ENCODE data around the gene GATAD2B. TPM values are rescaled to one million over a fixed set of nuclear protein-coding genes. Genes with fewer than 3 reads are reported as not detected.

The GATAD2B gene
- total RNA-seq, result 9.7 and 11.6 TPM in 2 replicates

DNA sequence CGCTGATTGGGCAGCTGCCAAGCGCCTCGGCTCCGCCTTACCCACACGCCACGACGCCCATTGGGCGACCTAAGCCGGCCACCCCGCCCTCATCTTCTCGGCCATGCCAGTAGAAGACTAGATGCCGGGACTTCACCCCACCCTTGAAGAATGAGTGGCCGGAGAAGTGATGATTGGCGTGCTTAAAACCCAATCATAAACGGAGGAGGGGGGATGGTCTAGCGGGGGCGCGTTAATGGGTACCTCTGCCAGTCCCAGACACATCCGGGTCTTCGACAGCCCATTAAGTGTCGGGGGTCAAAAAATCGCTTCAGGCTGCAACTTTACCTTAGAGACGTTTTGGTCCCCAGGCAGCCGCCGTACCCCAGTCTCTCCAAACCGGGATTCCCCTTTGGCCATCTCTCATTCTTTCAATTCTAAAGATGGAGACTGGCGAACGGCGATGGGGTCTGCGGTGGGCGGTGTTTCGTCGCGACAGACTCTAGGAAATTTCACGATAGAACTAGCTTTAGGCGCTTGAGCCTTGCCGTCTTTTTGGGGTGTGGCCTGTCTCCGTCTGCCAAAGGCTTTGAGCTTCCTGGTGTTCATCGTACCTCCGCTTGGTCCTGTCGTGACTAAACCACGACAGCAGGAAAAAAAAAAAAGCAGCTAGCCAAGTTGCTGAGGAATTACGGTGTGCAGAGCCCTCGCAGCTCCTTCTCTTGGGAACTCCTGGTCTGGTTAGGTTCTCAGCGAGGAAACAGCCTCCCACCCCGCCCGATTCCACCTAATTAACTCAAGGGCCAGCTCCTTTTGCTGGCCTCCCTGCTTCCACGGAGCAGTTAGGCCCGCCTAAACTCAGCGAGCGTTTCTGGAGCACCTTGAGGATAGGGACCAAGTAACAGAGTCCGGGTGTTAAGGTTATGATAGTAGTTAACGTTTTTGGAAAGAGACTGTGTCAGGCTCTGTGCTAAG lies at the start of gene GATAD2B:
GATAD2B (minus strand) TSS at position 1 of the 954 bp plus-strand sequence. CDS start 94,625 bp downstream, outside the sequence.
- peak within 1 kb of the TSS; percentile 98 for H2AFZ ChIP-seq (ENCODE audit: low read length)
- H3K4me2 ChIP-seq (ENCODE audit: insufficient read depth, low read length), result peak within 1 kb of the TSS; percentile 98
- H3K27me3 ChIP-seq (ENCODE audit: insufficient read depth, low read length), result no peaks in the 10 kb centered on the region
- H3K79me2 ChIP-seq (ENCODE audit: insufficient read depth, low read length), result peaks cover 41% of the 10 kb centered on the region
- no peaks in the 10 kb centered on the region for H3K9me3 ChIP-seq (ENCODE audit: low read depth, low read length)
- TF ChIP-seq, protein P1, sequence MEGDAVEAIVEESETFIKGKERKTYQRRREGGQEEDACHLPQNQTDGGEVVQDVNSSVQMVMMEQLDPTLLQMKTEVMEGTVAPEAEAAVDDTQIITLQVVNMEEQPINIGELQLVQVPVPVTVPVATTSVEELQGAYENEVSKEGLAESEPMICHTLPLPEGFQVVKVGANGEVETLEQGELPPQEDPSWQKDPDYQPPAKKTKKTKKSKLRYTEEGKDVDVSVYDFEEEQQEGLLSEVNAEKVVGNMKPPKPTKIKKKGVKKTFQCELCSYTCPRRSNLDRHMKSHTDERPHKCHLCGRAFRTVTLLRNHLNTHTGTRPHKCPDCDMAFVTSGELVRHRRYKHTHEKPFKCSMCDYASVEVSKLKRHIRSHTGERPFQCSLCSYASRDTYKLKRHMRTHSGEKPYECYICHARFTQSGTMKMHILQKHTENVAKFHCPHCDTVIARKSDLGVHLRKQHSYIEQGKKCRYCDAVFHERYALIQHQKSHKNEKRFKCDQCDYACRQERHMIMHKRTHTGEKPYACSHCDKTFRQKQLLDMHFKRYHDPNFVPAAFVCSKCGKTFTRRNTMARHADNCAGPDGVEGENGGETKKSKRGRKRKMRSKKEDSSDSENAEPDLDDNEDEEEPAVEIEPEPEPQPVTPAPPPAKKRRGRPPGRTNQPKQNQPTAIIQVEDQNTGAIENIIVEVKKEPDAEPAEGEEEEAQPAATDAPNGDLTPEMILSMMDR (IDR thresholded peaks at IDR 0.05; ENCODE audit: extremely low read depth, low read depth, low read length), result no peak
- H3K27ac ChIP-seq (ENCODE audit: low read depth, low read length), result peak within 1 kb of the TSS; percentile 85
- H4K20me1 ChIP-seq (ENCODE audit: insufficient read depth, low read length), result peaks cover 34% of the 10 kb centered on the region
- H3K36me3 ChIP-seq (ENCODE audit: insufficient read depth, low read length), result peaks cover 4% of the 10 kb centered on the region
- peak within 1 kb of the TSS; percentile 83 for H3K4me3 ChIP-seq (ENCODE audit: insufficient read depth, low read length)
- H3K4me1 ChIP-seq (ENCODE audit: insufficient read depth, low read length), result peaks cover 31% of the 10 kb centered on the region
- DNase-seq (ENCODE audit: insufficient read length, low spot score, missing footprints), result peak; percentile 99

DNA sequence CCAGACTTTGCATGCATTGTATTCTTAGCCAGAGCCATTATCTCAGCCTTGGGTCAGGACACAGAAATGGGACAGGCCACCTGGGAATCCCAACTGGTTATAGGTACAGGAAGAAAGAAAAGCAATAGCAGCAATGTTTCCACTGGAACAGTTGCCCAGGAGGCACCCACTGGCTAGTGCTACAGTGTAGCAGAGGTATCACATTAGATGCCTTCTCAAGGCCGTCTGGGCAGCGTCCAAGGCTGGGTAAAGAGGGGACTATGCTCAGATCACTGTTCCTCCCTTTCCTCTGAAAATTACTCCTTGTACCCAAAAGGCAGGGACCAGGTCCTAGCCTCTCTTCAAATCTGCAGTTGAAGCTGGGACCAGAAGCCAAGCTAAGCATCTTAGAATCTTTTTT lies 47.6 kb upstream of the GATAD2B start:
- TF ChIP-seq, protein P1 (IDR thresholded peaks at IDR 0.05; ENCODE audit: extremely low read depth, low read depth, low read length), result no peak
- DNase-seq (ENCODE audit: insufficient read length, low spot score, missing footprints), result no peak
- no peaks in the 10 kb centered on the region for H3K9me3 ChIP-seq (ENCODE audit: low read depth, low read length)
- H3K4me1 ChIP-seq (ENCODE audit: insufficient read depth, low read length), result peaks cover 14% of the 10 kb centered on the region
- no peak overlapping the region for H3K4me2 ChIP-seq (ENCODE audit: insufficient read depth, low read length)
- H3K36me3 ChIP-seq (ENCODE audit: insufficient read depth, low read length), result peaks cover 21% of the 10 kb centered on the region
- H2AFZ ChIP-seq (ENCODE audit: low read length), result no peak overlapping the region
- no peaks in the 10 kb centered on the region for H4K20me1 ChIP-seq (ENCODE audit: insufficient read depth, low read length)
- H3K27me3 ChIP-seq (ENCODE audit: insufficient read depth, low read length), result no peaks in the 10 kb centered on the region
- no peak overlapping the region for H3K27ac ChIP-seq (ENCODE audit: low read depth, low read length)
- H3K4me3 ChIP-seq (ENCODE audit: insufficient read depth, low read length), result no peak overlapping the region
- no peaks in the 10 kb centered on the region for H3K79me2 ChIP-seq (ENCODE audit: insufficient read depth, low read length)

DNA sequence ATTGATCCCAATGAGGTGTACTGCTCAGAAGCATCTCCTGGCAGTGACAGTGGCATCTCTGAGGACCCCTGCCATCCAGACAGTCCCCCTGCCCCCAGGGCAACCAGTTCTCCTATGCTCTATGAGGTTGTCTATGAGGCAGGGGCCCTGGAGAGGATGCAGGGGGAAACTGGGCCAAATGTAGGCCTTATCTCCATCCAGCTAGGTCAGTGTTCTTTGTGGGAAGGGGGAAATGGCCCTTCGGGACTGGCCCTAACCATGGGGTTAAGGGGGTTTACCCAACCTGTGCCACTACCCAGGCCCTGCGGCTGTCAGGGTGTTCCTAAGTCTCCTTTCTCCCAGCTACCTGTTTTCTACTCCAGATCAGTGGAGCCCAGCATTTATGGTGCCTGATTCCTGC lies 46.2 kb upstream of the GATAD2B start:
- Histone ChIP-seq H3K27me3 (ENCODE audit: insufficient read depth, low read length) (no peaks in the 10 kb centered on the region), H3K27ac (ENCODE audit: low read depth, low read length) (no peak overlapping the region), H4K20me1 (ENCODE audit: insufficient read depth, low read length) (no peaks in the 10 kb centered on the region), H3K36me3 (ENCODE audit: insufficient read depth, low read length) (peaks cover 10% of the 10 kb centered on the region), H3K4me2 (ENCODE audit: insufficient read depth, low read length) (peak overlapping the region; percentile 84), H3K79me2 (ENCODE audit: insufficient read depth, low read length) (peaks cover under 1% of the 10 kb centered on the region), H3K4me1 (ENCODE audit: insufficient read depth, low read length) (peaks cover 17% of the 10 kb centered on the region), H3K9me3 (ENCODE audit: low read depth, low read length) (no peaks in the 10 kb centered on the region), H3K4me3 (ENCODE audit: insufficient read depth, low read length) (no peak overlapping the region), H2AFZ (ENCODE audit: low read length) (no peak overlapping the region)
- no peak for DNase-seq (ENCODE audit: insufficient read length, low spot score, missing footprints)
- TF ChIP-seq, protein P1 (IDR thresholded peaks at IDR 0.05; ENCODE audit: extremely low read depth, low read depth, low read length), result no peak

DNA sequence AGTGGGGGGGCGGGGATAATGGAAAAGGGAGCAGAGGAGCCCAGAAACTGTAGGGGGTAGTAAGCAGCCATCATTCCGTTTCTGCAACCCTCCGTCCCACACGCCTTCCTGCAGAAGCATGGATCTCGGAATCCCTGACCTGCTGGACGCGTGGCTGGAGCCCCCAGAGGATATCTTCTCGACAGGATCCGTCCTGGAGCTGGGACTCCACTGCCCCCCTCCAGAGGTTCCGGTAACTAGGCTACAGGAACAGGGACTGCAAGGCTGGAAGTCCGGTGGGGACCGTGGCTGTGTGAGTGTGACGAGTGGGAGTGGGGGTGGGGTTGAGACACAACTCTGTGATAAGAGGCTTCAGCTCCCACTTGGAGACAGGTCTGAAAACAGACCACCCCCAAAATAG lies 45.6 kb upstream of the GATAD2B start:
- Histone ChIP-seq H3K27ac (ENCODE audit: low read depth, low read length) (peak overlapping the region; percentile 22), H3K9me3 (ENCODE audit: low read depth, low read length) (no peaks in the 10 kb centered on the region), H3K79me2 (ENCODE audit: insufficient read depth, low read length) (peaks cover 4% of the 10 kb centered on the region), H3K36me3 (ENCODE audit: insufficient read depth, low read length) (peaks cover 4% of the 10 kb centered on the region), H3K4me1 (ENCODE audit: insufficient read depth, low read length) (peaks cover 20% of the 10 kb centered on the region), H3K4me3 (ENCODE audit: insufficient read depth, low read length) (peak overlapping the region; percentile 71), H3K27me3 (ENCODE audit: insufficient read depth, low read length) (no peaks in the 10 kb centered on the region), H4K20me1 (ENCODE audit: insufficient read depth, low read length) (no peaks in the 10 kb centered on the region), H3K4me2 (ENCODE audit: insufficient read depth, low read length) (peak overlapping the region; percentile 84), H2AFZ (ENCODE audit: low read length) (peak overlapping the region; percentile 81)
- peak; percentile 61 for DNase-seq (ENCODE audit: insufficient read length, low spot score, missing footprints)
- TF ChIP-seq, protein P1 (IDR thresholded peaks at IDR 0.05; ENCODE audit: extremely low read depth, low read depth, low read length), result no peak
